Measurements from ENCODE around the gene SNRK.

- TF ChIP-seq CTCF (IDR thresholded peaks at IDR 0.05) (no peak), POLR2A (IDR thresholded peaks at IDR 0.05) (no peak)
These were observed 26.7 kb upstream of the SNRK start for GRCh38 chr3:43259626-43260025.
